ENCODE measurements around the gene FKBP15.

Gene FKBP15

DNA sequence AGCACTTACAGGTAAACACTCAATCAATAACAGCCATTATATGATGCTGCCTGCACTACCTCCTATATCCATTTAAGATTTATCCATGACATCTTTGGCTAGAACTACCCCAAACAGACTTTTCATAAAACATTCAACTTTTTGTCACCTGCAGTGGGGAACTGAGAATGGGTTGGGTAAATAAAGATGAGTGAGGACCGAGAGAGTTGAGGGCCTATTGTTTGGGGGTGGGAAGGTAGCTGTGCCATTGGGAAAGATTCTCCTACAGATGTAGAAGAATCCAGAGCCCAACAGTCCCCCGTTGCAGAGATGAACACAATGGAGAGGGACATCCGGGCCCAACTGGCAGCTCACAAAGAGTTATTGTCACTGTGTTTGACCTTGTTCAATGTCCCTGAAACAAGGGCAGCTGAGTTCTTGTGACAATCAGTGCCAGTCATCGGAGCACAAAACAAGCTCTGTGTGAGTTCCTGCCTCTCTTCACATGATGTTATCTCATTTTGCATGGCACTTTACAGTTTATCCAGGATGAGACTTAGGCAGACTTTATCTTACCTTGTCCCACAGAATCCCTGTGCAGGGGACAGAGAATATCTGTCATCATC is 81.8 kb downstream of the FKBP15 start:
- Histone ChIP-seq H3K9me3 (ENCODE audit: control insufficient read depth, insufficient read depth, low read depth, low read length) (no peaks in the 10 kb centered on the region), H3K36me3 (ENCODE audit: control insufficient read depth in 2 of 2, insufficient read depth in 1 of 2, low read length in 2 of 2) (no peaks in the 10 kb centered on the region), H3K27ac (ENCODE audit: extremely low read depth, low read depth, low read length) (no peak overlapping the region), H3K4me1 (ENCODE audit: control insufficient read depth, insufficient read depth, low read length) (no peaks in the 10 kb centered on the region), H3K4me3 (ENCODE audit: low read depth, low read length) (no peak overlapping the region)
- ChIA-PET POLR2A (no interaction called here), CTCF (interaction anchor here (0.6 kb wide), 1 partner anchor 235 kb away, joined by 4 read pairs; no protein-coding TSS in a partner anchor)
- no peak for TF ChIP-seq ZBTB17 (tag by site-specific recombination; IDR thresholded peaks at IDR 0.05)
- no peak for TF ChIP-seq GLIS1 (tag by site-specific recombination; IDR thresholded peaks at IDR 0.05)
- TF ChIP-seq ZNF19 (tag by site-specific recombination; IDR thresholded peaks at IDR 0.05; ENCODE audit: low read depth): no peak
- no peak for TF ChIP-seq ZNF510 (tag by site-specific recombination; IDR thresholded peaks at IDR 0.05; ENCODE audit: insufficient replicate concordance)
- no peak for TF ChIP-seq ZNF404 (tag by site-specific recombination; IDR thresholded peaks at IDR 0.05)
- TF ChIP-seq, protein P1, sequence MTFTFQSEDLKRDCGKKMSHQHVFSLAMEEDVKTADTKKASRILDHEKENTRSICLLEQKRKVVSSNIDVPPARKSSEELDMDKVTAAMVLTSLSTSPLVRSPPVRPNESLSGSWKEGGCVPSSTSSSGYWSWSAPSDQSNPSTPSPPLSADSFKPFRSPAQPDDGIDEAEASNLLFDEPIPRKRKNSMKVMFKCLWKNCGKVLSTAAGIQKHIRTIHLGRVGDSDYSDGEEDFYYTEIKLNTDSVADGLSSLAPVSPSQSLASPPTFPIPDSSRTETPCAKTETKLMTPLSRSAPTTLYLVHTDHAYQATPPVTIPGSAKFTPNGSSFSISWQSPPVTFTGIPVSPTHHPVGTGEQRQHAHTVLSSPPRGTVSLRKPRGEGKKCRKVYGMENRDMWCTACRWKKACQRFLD (tag by site-specific recombination; IDR thresholded peaks at IDR 0.05): no peak
- TF ChIP-seq TCF7L2 (IDR thresholded peaks at IDR 0.05; ENCODE audit: borderline replicate concordance, low read depth, low read length): no peak
- TF ChIP-seq ZNF677 (tag by site-specific recombination; IDR thresholded peaks at IDR 0.05): no peak
- TF ChIP-seq ZFP37 (tag by site-specific recombination; IDR thresholded peaks at IDR 0.05): no peak
- no peak for TF ChIP-seq ZFP41 (tag by site-specific recombination; IDR thresholded peaks at IDR 0.05; ENCODE audit: borderline replicate concordance)
- no peak for TF ChIP-seq ZNF792 (tag by site-specific recombination; IDR thresholded peaks at IDR 0.05)
- TF ChIP-seq ZNF350 (tag by site-specific recombination; IDR thresholded peaks at IDR 0.05): no peak

DNA sequence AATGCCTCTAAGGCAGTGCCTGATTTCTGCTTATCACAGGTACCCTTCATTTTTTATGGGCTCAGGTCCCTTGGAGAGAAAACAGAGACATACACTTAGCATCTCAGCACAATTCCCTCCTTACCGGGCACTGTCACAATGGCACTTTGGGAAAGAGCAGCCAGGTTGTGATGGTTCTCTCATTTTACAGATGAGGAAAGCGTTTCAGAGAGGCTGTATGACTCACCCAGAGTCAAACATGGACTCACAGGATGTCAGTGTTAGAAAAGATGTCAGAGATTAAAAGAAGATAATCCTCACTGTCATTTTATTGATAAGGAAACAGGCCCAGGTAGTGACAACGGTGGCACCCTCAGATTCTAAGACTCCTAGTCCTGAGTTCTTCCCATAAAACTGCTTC is 82.3 kb downstream of the FKBP15 start:
- ChIA-PET POLR2A (no interaction called here), CTCF (no interaction called here)
- no peaks in the 10 kb centered on the region for H3K4me1 ChIP-seq (ENCODE audit: control insufficient read depth, insufficient read depth, low read length)
- H3K27ac ChIP-seq (ENCODE audit: extremely low read depth, low read depth, low read length): no peak overlapping the region
- no peaks in the 10 kb centered on the region for H3K9me3 ChIP-seq (ENCODE audit: control insufficient read depth, insufficient read depth, low read depth, low read length)
- H3K4me3 ChIP-seq (ENCODE audit: low read depth, low read length): no peak overlapping the region
- no peak for TF ChIP-seq ZNF791 (tag by site-specific recombination; IDR thresholded peaks at IDR 0.05)
- TF ChIP-seq MZF1 (tag by site-specific recombination; IDR thresholded peaks at IDR 0.05; ENCODE audit: borderline replicate concordance): no peak
- H3K36me3 ChIP-seq (ENCODE audit: control insufficient read depth in 2 of 2, insufficient read depth in 1 of 2, low read length in 2 of 2): no peaks in the 10 kb centered on the region

DNA sequence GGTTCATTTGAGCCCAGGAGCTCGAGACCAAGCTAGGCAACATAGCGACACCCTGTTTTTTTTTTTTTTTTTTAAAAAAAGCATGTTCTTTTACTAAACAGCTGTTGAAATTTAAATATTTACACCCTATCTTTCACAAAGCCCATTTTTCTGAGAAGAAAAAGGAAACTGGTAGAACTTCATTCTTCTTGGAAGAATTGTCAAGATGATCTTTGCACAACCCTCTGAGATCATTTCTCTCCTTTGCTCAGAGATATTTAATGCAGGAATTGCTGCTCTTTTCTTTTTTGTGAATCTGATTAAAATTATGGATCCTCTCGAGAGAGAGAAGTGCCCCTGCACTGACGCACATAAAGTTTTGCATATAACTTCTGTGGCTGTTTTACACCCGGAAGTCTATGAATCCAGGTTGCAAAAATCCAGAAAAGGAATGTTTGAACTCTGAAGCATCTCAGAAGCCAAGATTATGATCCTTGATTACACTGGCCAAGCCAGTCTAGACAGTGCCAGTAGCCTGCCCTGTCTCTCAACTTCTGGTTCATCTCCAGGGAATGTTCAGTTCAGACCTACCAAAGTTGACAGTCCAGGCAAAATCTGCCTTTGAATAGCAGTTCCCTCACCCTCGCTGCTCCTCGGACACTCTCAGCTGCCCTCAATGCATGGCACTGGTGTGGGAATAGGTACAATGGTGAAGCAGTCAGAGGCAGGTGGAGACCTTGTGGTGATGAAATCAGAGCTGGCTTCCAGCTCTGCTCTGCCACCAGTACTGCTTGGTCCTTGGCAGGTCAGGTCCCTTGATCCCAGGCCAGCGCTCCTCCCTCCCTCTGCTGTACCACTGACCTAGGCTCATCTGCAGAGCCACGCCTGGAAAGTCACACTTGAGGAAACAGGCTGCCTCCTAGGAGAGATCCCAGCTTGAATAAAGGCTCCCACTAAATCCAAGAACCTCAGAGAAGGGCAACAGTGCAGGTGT is 83.6 kb downstream of the FKBP15 start:
- TF ChIP-seq ZNF843 (tag by site-specific recombination; IDR thresholded peaks at IDR 0.05): no peak
- TF ChIP-seq ZNF121 (tag by site-specific recombination; IDR thresholded peaks at IDR 0.05): no peak
- TF ChIP-seq ZFP3 (tag by site-specific recombination; IDR thresholded peaks at IDR 0.05; ENCODE audit: low read depth): no peak
- no peak for TF ChIP-seq ZNF473 (tag by site-specific recombination; IDR thresholded peaks at IDR 0.05)
- TF ChIP-seq KLF1 (tag by site-specific recombination; IDR thresholded peaks at IDR 0.05): no peak
- Histone ChIP-seq H3K36me3 (ENCODE audit: control insufficient read depth in 2 of 2, insufficient read depth in 1 of 2, low read length in 2 of 2) (no peaks in the 10 kb centered on the region), H3K9me3 (ENCODE audit: control insufficient read depth, insufficient read depth, low read depth, low read length) (no peaks in the 10 kb centered on the region), H3K4me1 (ENCODE audit: control insufficient read depth, insufficient read depth, low read length) (no peaks in the 10 kb centered on the region), H3K4me3 (ENCODE audit: low read depth, low read length) (no peak overlapping the region), H3K27ac (ENCODE audit: extremely low read depth, low read depth, low read length) (no peak overlapping the region)
- CTCF ChIA-PET: no interaction called here
- POLR2A ChIA-PET: interaction anchor here (0.6 kb wide), 1 partner anchor 172 kb away, joined by 3 read pairs; no protein-coding TSS in a partner anchor

Measured in HEK293 (cell line).